Breast epithelium (tissue), 3 donors: ENCODE measurements around the gene KRT27.

Experiments
- POLR2A ChIP-seq: fragments of 450-650 bp; IDR thresholded peaks from one replicate; pipeline ENCODE4 v1.6.1; 2016; ENCODE audit warnings: antibody characterized with exemption, mild to moderate bottlenecking, moderate library complexity
- POLR2AphosphoS5 ChIP-seq, 3 donors: sonication (generic); formaldehyde crosslinking; IDR thresholded peaks; one replicate each; pipeline ENCODE4 v1.6.1; 2017; ENCODE audit warnings: antibody characterized with exemption in 3 of 3
- TF ChIP-seq, protein P1 (sequence below), 3 donors: fragments of 450-650 bp; IDR thresholded peaks; one replicate each; pipeline ENCODE4 v1.5.1; 2016 to 2017; ENCODE audit warnings: antibody characterized with exemption in 3 of 3, mild to moderate bottlenecking in 3 of 3, moderate library complexity in 3 of 3

DNA sequence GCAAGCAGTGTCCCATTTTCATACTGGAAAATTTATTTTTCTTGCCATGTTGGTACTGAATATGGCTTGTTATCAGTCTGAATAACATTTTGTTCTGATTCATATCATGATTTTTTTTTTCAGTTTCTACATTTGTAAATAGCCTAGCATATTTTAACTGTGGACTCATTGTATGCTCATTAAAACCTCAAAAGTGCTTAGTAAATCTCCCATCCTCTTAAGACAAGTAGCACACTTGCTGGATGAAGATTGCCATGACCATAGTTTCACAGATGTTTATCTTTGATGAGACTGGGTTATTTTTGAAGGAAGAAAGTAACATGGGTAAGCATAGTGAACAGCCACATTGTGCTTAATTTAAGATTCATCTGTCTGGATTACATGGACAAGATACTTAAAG is 39.2 kb upstream of the KRT27 start:
- TF ChIP-seq POLR2AphosphoS5 (IDR thresholded peaks at IDR 0.05) (no peak), POLR2A (no peak)
- TF ChIP-seq, protein P1, sequence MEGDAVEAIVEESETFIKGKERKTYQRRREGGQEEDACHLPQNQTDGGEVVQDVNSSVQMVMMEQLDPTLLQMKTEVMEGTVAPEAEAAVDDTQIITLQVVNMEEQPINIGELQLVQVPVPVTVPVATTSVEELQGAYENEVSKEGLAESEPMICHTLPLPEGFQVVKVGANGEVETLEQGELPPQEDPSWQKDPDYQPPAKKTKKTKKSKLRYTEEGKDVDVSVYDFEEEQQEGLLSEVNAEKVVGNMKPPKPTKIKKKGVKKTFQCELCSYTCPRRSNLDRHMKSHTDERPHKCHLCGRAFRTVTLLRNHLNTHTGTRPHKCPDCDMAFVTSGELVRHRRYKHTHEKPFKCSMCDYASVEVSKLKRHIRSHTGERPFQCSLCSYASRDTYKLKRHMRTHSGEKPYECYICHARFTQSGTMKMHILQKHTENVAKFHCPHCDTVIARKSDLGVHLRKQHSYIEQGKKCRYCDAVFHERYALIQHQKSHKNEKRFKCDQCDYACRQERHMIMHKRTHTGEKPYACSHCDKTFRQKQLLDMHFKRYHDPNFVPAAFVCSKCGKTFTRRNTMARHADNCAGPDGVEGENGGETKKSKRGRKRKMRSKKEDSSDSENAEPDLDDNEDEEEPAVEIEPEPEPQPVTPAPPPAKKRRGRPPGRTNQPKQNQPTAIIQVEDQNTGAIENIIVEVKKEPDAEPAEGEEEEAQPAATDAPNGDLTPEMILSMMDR (IDR thresholded peaks at IDR 0.05): no peak
